Endometrial microvascular endothelial cells (primary cell): ENCODE data around the gene UBE2H. TPM values are rescaled to one million over a fixed set of nuclear protein-coding genes. Genes with fewer than 3 reads are reported as not detected.
"Not testable (repeated sequence)": the region's sequence is repeated elsewhere in the genome, so short reads cannot be mapped to it uniquely, and the experiment has no call there.

Source experiments
- in situ Hi-C: cut with HindIII; loops from 2 replicates; pipeline ENCODE4 v1.10.0; 2017; ENCODE audit warnings: low sequenced_read_pairs, low pct_unique_long_range_greater_than_20kb; ENCODE audit errors: inconsistent ontology term
- total RNA-seq: library from RNA; depleted of rRNA; stranded (reverse); fragments of >200 nt; gene quantifications from one replicate; pipeline ENCODE4 v1.2.3, GENCODE V29; 2015; ENCODE audit errors: inconsistent ontology term

The UBE2H gene
- total RNA-seq, 1 donor from 2014 or later = 47.3 TPM

DNA sequence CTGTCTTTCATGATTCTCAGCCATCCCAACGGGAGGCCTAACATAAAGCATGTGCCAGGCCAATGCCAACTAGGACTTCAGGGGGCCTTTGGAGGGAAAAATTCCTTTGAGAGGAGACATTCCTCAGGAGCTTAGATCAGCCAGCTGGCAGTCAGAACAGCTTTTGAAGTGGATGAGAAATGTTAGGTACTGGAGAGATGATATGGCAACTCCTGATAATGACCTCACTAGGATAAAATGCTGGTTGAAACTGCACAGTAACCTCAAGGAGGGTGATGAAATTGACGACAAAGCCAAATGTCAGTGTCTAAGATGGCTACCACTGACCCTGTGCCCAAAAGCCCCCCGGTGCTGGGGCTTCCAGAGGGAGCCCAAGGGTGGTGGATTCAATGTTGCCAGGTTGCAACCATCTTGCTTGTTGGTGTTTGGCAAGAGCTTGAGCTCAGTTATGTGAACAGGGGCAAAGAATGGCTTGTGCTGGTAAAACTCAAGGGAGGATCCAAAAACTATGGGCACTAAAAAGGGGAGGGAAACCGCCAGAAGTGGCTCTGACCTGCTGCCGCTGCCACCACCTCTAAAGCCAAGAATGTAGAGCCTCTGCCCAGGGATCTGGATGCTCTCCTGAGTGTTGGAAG lies 121.2 kb downstream of the UBE2H start:
- in situ Hi-C loops = no loop called here

DNA sequence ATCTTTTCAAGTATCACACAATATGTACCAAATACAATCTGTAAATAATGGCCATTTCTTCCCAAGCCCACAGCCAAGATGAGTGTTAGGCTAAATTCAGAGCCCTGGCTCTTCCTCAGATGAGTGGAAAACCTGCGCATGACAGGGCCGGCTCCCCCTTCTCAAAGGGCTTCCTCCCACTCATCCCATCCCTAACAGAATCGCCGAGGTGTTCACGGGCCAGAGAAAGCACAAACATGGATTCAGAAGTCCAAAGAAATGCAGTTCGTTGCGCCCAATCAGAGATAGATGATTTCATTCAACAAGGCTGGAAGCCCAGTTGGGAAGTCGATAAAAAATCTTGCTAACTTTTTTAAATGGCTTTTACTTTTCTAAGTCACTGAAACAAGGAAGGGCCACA lies 121.8 kb downstream of the UBE2H start:
- in situ Hi-C loops = no loop called here

GRCh38 chr7:129829737-129830631 lies 122.8 kb downstream of the UBE2H start:
- in situ Hi-C loops = no loop called here

DNA sequence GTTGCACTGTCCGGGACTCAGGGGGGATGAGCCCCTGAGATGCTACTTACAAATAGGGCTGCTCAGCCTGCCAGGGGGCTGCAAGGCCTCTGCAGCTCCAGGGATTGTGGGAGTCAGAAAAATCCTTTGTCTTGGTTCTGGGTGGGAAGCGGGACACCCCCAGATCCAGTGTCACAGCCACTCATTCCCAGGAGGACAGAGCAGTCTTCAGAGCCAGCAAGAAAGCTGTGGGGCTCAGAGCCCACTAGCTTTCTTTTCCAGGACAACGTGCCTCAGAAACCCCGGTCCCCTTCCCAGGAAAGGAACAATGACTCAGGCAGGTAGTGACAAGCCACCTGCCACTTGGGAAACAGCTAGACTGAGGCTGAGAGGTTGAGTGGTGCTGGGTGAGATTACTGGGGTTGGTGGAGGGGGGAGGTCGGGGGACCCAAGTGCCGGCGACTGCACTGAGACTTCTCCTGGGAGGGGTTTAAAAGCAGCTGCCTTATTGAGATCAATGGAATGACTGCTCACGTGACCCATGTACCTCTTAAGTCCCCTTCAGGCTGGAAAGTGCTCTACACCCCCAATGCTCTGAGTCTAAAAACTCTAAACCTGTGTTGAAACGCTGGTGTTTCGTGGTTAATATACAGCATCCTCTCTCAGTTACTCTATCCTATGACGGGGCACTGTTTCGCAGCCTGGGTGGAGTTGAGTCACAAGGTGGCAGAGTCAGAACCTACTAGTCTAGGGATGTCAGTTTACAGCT lies 123.6 kb downstream of the UBE2H start:
- in situ Hi-C loops = no loop called here

- in situ Hi-C loops = no loop called here
These were observed 124.5 kb downstream of the UBE2H start for GRCh38 chr7:129828078-129828762.

DNA sequence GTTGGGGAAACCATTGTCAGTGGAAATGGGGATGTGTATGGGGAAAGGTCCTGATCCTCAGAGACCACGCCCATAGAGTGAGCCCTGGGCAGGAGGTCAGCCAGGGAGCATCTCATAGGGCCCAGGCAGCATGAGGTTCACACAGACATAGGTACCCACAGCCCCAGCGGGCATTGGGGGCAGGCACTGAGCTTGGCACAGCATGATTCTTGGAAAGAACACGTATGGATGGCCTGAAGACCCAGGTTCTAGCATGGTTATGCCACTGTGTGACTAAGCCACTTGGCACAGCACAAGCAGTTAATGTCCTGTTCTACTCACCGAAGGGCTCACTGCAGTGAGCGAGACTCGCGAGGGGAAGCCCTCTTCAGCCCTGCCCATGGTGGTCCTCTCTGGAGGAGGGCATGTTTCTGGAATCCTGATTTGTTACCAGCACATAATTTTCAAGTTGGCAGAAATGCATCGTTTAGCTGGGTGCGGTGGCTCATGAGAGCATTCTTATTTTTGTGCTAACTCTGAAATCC lies 125.2 kb downstream of the UBE2H start:
- in situ Hi-C loops = no loop called here

DNA sequence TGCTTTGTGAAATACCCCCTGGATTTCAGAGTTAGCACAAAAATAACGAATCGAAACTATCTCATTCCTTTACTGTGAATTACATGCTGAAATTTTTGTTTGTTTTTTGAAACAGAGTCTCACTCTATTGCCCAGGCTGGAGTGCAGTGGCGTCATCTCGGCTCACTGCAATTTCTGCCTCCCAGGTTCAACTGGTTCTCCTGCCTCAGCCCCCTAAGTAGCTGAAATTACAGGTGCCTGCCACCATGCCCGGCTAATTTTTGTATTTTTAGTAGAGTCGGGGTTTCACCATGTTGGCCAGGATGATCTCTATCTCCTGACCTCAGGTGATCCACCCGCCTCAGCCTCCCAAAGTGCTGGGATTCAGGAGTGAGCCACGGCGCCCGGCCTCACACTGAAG lies 125.9 kb downstream of the UBE2H start:
- in situ Hi-C loops = not testable (repeated sequence)

- in situ Hi-C loops = no loop called here
These were observed 127.4 kb downstream of the UBE2H start for GRCh38 chr7:129825209-129825970.

GRCh38 chr7:129824291-129825208 lies 128.2 kb downstream of the UBE2H start:
- in situ Hi-C loops = no loop called here

DNA sequence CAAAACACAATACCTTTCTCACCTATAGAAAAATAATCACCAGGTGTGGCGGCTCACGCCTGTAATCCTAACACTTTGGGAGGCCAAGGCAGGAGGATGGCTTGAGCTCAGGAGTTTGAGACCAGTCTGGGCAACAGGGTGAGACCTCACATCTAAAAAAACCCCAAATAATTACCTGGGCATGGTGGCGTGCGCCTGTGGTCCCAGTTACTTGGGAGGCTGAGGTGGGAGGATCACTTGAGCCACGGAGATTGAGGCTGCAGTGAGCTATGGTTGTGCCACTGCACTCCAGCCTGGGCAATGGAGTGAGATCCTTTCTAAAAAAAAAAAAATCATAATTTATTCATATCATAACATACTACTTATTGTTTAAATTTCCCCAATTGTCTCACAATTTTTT lies 129.6 kb downstream of the UBE2H start:
- in situ Hi-C loops = not testable (repeated sequence)

DNA sequence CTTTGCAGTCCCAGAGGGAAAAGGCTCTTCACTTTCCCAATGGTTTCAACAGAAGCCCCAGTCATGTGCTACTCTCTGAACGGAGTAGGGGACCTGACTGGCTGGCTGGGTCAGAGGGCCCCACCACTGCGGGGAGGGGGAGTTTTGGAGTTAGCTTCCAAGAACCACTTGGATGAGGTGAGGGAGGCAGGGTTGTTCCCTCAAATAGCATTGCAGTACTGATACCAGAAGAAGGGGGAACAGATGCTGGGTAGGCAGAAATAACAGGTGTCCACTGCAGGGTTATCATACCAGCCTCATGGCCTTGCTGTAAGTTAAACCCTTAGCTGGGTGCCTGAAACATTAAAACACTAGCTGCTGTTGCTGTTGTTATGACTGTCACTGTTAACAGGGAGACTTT lies 131.3 kb downstream of the UBE2H start:
- in situ Hi-C loops = no loop called here

- in situ Hi-C loops = no loop called here
These were observed 136.0 kb downstream of the UBE2H start for GRCh38 chr7:129816742-129817141.

GRCh38 chr7:129807863-129808262 lies 144.9 kb downstream of the UBE2H start:
- in situ Hi-C loops = no loop called here

- in situ Hi-C loops = no loop called here
These were observed 147.7 kb downstream of the UBE2H start for GRCh38 chr7:129804890-129805719.

GRCh38 chr7:129804111-129804889 lies 148.5 kb downstream of the UBE2H start:
- in situ Hi-C loops = no loop called here
